WTC11 (cell line): ENCODE data around the gene C17orf75. TPM values are rescaled to one million over a fixed set of nuclear protein-coding genes. Genes with fewer than 3 reads are reported as not detected.

Source experiments
- ATAC-seq: fragments of 200-7000 bp; cut with Tn5 transposase; 2 replicates; pipeline ENCODE4 v1.10.0; 2021; ENCODE audit warnings: mild to moderate bottlenecking, moderate library complexity
- CTCF ChIA-PET: fragments of 300-600 bp; sonication (Branson Sonifier 250); formaldehyde crosslinking; loops from one replicate; lab custom pipeline; 2021; ENCODE audit warnings: antibody characterized with exemption; lab: Charles Lee
- POLR2A ChIA-PET: fragments of 350-600 bp; sonication (Branson Sonifier 250); formaldehyde crosslinking; loops from one replicate; lab custom pipeline; 2021; ENCODE audit warnings: antibody characterized with exemption; lab: Charles Lee
- DNase-seq: peaks from one replicate; pipeline ENCODE4 v3.0.0; 2021; ENCODE audit warnings: low spot score
- H3K27ac Mint-ChIP-seq: 2 replicates; pipeline ENCODE4 v1.8.0; 2021; ENCODE audit warnings: mixed read lengths
- H3K27me3 Mint-ChIP-seq: 2 replicates; pipeline ENCODE4 v1.8.0; 2021; ENCODE audit warnings: low read depth, mild to moderate bottlenecking, moderate library complexity, mixed read lengths
- H3K36me3 Mint-ChIP-seq: 2 replicates; pipeline ENCODE4 v1.8.0; 2021; ENCODE audit warnings: mixed read lengths
- H3K4me1 Mint-ChIP-seq: 2 replicates; pipeline ENCODE4 v1.8.0; 2022; ENCODE audit warnings: mixed read lengths
- H3K4me3 Mint-ChIP-seq: 2 replicates; pipeline ENCODE4 v1.8.0; 2021; ENCODE audit warnings: mild to moderate bottlenecking, moderate library complexity, mixed read lengths
- H3K9me3 Mint-ChIP-seq: 2 replicates; pipeline ENCODE4 v1.8.0; 2021; ENCODE audit warnings: mixed read lengths
- CTCF ChIP-seq: fragments of 200-600 bp; IDR thresholded peaks from 2 replicates; pipeline ENCODE4 v1.8.0; 2022; ENCODE audit warnings: antibody characterized with exemption
- E2F1 ChIP-seq: sonication (generic); formaldehyde crosslinking; IDR thresholded peaks from 2 replicates; pipeline ENCODE4 v1.8.0; 2022; ENCODE audit warnings: mild to moderate bottlenecking, missing genetic modification reagents
- EMX1 ChIP-seq: fragments of 250-450 bp; sonication (Bioruptor Pico); IDR thresholded peaks from 2 replicates; pipeline ENCODE4 v1.8.0; 2021; ENCODE audit warnings: mild to moderate bottlenecking
- ESRRA ChIP-seq: sonication (generic); formaldehyde crosslinking; IDR thresholded peaks from 2 replicates; pipeline ENCODE4 v1.8.1; 2022; ENCODE audit warnings: mild to moderate bottlenecking, missing genetic modification reagents, borderline replicate concordance
- ETV6 ChIP-seq: sonication (generic); formaldehyde crosslinking; IDR thresholded peaks from 2 replicates; pipeline ENCODE4 v1.8.1; 2022; ENCODE audit warnings: mild to moderate bottlenecking, missing genetic modification reagents
- FOXP1 ChIP-seq: sonication (generic); formaldehyde crosslinking; IDR thresholded peaks from 2 replicates; pipeline ENCODE4 v1.8.0; 2022; ENCODE audit warnings: missing genetic modification reagents, mild to moderate bottlenecking, moderate library complexity, borderline replicate concordance
- HMGXB4 ChIP-seq: sonication (generic); formaldehyde crosslinking; IDR thresholded peaks from 2 replicates; pipeline ENCODE4 v1.8.1; 2023; ENCODE audit warnings: mild to moderate bottlenecking, moderate library complexity, missing genetic modification reagents
- IRF1 ChIP-seq: sonication (generic); formaldehyde crosslinking; IDR thresholded peaks from 2 replicates; pipeline ENCODE4 v1.8.0; 2023; ENCODE audit warnings: missing genetic modification reagents
- JAZF1 ChIP-seq: fragments of 250-450 bp; sonication (Bioruptor Pico); IDR thresholded peaks from 2 replicates; pipeline ENCODE4 v1.9.0; 2021; ENCODE audit warnings: moderate library complexity, mild to moderate bottlenecking, inconsistent platforms
- NFYB ChIP-seq: sonication (generic); formaldehyde crosslinking; conservative IDR thresholded peaks from 2 replicates; pipeline ENCODE4 v1.8.0; 2022; ENCODE audit warnings: low read depth, missing genetic modification reagents
- NR1H2 ChIP-seq: sonication (generic); formaldehyde crosslinking; IDR thresholded peaks from 2 replicates; pipeline ENCODE4 v1.9.0; 2021; ENCODE audit warnings: mild to moderate bottlenecking, moderate library complexity, missing genetic modification reagents
- NR2C2 ChIP-seq: sonication (generic); formaldehyde crosslinking; IDR thresholded peaks from 2 replicates; pipeline ENCODE4 v1.8.0; 2022; ENCODE audit warnings: mild to moderate bottlenecking, missing genetic modification reagents
- OVOL2 ChIP-seq: fragments of 250-450 bp; sonication (Bioruptor Pico); IDR thresholded peaks from 2 replicates; pipeline ENCODE4 v1.9.0; 2021; ENCODE audit warnings: mild to moderate bottlenecking, borderline replicate concordance
- RELA ChIP-seq: sonication (generic); formaldehyde crosslinking; IDR thresholded peaks from 2 replicates; pipeline ENCODE4 v1.8.1; 2022; ENCODE audit warnings: missing genetic modification reagents, mild to moderate bottlenecking, borderline replicate concordance
- SOX15 ChIP-seq: fragments of 250-450 bp; sonication (Bioruptor Pico); IDR thresholded peaks from 2 replicates; pipeline ENCODE4 v1.9.0; 2021; ENCODE audit warnings: mild to moderate bottlenecking
- TP53 ChIP-seq: sonication (generic); formaldehyde crosslinking; IDR thresholded peaks from 2 replicates; pipeline ENCODE4 v1.8.1; 2023; ENCODE audit warnings: mild to moderate bottlenecking, missing genetic modification reagents
- ZNF121 ChIP-seq: sonication (generic); formaldehyde crosslinking; IDR thresholded peaks from 2 replicates; pipeline ENCODE4 v1.8.0; 2023; ENCODE audit warnings: missing genetic modification reagents
- ZNF232 ChIP-seq: sonication (generic); formaldehyde crosslinking; IDR thresholded peaks from 2 replicates; pipeline ENCODE4 v1.8.0; 2022; ENCODE audit warnings: mild to moderate bottlenecking, missing genetic modification reagents
- ZNF671 ChIP-seq: fragments of 250-450 bp; sonication (Bioruptor Pico); IDR thresholded peaks from 2 replicates; pipeline ENCODE4 v1.8.0; 2021; ENCODE audit warnings: mild to moderate bottlenecking
- total RNA-seq: library from RNA; stranded (reverse); gene quantifications from 3 replicates; pipeline ENCODE4 v1.2.3, GENCODE V29; 2021
- TF ChIP-seq, protein P1 (sequence below): fragments of 250-450 bp; sonication (Bioruptor Pico); IDR thresholded peaks from 2 replicates; pipeline ENCODE4 v1.8.0; 2021; ENCODE audit warnings: mild to moderate bottlenecking
- TF ChIP-seq, protein P2 (sequence below): sonication (generic); formaldehyde crosslinking; IDR thresholded peaks from 2 replicates; pipeline ENCODE4 v1.8.1; 2022; ENCODE audit warnings: low read depth, missing genetic modification reagents, borderline replicate concordance
- TF ChIP-seq, protein P3 (sequence below): fragments of 250-450 bp; sonication (Bioruptor Pico); IDR thresholded peaks from 2 replicates; pipeline ENCODE4 v1.9.0; 2021; ENCODE audit warnings: mild to moderate bottlenecking, borderline replicate concordance

Gene C17orf75
- total RNA-seq, 1 experiment from 2014 or later = 35.5 TPM

DNA sequence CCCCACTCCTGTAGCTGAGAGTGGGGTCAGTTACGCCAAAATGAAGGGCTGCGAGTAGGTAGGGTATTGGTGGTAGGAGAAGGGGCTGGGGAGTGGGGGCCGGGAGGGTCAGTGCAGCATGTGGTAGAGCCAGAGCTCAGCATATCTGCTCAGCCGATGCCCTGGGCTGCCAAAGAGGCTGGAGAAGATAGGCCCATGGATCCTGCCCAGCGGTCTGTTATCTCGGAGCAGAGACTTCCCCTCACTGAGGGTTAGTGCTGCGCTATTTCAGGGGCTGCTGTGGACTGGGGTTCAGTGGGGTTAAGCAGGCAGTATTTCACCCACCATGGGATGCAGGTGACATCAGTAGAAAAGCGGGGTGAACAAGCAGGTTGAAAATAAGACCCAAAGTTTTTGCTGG lies 56.7 kb downstream of the C17orf75 start:
- CTCF ChIA-PET = interaction anchor here (3.3 kb wide), 1 partner anchor 33 kb away, joined by 28 read pairs; no protein-coding TSS in a partner anchor
- H3K9me3 Mint-ChIP-seq = no peaks in the 10 kb centered on the region
- TF ChIP-seq E2F1 (CRISPR knock-in tag) (no peak), OVOL2 (CRISPR knock-in tag) (no peak), ETV6 (CRISPR knock-in tag) (no peak), ZNF121 (CRISPR knock-in tag) (no peak), IRF1 (no peak), ZNF232 (no peak), FOXP1 (CRISPR knock-in tag) (no peak), TP53 (CRISPR knock-in tag) (no peak), SOX15 (CRISPR knock-in tag) (no peak), ZNF671 (CRISPR knock-in tag) (no peak), NR1H2 (CRISPR knock-in tag) (no peak), RELA (CRISPR knock-in tag) (no peak)
- TF ChIP-seq, all 79 proteins: peak for 0
- DNase-seq (no peak), ATAC-seq (no peak)
- POLR2A ChIA-PET = no interaction called here
- Mint-ChIP-seq H3K4me1 (peaks cover 62% of the 10 kb centered on the region), H3K27me3 (no peaks in the 10 kb centered on the region; the same call in 1 of the 2 replicates), H3K4me3 (no peak overlapping the region), H3K27ac (no peak overlapping the region), H3K36me3 (no peaks in the 10 kb centered on the region)

GRCh38 chr17:32283745-32284201 lies 58.2 kb downstream of the C17orf75 start:
- no peak overlapping the region for H3K4me3 Mint-ChIP-seq
- ATAC-seq (no peak), DNase-seq (no peak)
- no peak for TF ChIP-seq ZNF121 (CRISPR knock-in tag)
- TF ChIP-seq NFYB (CRISPR knock-in tag) = no peak
- no peak for TF ChIP-seq NR2C2
- no peak for TF ChIP-seq ESRRA (CRISPR knock-in tag)
- TF ChIP-seq HMGXB4 = no peak
- no peak for TF ChIP-seq CTCF
- TF ChIP-seq, protein P1, sequence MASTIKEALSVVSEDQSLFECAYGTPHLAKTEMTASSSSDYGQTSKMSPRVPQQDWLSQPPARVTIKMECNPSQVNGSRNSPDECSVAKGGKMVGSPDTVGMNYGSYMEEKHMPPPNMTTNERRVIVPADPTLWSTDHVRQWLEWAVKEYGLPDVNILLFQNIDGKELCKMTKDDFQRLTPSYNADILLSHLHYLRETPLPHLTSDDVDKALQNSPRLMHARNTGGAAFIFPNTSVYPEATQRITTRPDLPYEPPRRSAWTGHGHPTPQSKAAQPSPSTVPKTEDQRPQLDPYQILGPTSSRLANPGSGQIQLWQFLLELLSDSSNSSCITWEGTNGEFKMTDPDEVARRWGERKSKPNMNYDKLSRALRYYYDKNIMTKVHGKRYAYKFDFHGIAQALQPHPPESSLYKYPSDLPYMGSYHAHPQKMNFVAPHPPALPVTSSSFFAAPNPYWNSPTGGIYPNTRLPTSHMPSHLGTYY = no peak
- TF ChIP-seq JAZF1 (CRISPR knock-in tag) = no peak
- no peak for TF ChIP-seq EMX1 (CRISPR knock-in tag)
- TF ChIP-seq, protein P2, sequence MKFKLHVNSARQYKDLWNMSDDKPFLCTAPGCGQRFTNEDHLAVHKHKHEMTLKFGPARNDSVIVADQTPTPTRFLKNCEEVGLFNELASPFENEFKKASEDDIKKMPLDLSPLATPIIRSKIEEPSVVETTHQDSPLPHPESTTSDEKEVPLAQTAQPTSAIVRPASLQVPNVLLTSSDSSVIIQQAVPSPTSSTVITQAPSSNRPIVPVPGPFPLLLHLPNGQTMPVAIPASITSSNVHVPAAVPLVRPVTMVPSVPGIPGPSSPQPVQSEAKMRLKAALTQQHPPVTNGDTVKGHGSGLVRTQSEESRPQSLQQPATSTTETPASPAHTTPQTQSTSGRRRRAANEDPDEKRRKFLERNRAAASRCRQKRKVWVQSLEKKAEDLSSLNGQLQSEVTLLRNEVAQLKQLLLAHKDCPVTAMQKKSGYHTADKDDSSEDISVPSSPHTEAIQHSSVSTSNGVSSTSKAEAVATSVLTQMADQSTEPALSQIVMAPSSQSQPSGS (CRISPR knock-in tag) = no peak
- TF ChIP-seq RELA (CRISPR knock-in tag) = no peak
- TF ChIP-seq, protein P3, sequence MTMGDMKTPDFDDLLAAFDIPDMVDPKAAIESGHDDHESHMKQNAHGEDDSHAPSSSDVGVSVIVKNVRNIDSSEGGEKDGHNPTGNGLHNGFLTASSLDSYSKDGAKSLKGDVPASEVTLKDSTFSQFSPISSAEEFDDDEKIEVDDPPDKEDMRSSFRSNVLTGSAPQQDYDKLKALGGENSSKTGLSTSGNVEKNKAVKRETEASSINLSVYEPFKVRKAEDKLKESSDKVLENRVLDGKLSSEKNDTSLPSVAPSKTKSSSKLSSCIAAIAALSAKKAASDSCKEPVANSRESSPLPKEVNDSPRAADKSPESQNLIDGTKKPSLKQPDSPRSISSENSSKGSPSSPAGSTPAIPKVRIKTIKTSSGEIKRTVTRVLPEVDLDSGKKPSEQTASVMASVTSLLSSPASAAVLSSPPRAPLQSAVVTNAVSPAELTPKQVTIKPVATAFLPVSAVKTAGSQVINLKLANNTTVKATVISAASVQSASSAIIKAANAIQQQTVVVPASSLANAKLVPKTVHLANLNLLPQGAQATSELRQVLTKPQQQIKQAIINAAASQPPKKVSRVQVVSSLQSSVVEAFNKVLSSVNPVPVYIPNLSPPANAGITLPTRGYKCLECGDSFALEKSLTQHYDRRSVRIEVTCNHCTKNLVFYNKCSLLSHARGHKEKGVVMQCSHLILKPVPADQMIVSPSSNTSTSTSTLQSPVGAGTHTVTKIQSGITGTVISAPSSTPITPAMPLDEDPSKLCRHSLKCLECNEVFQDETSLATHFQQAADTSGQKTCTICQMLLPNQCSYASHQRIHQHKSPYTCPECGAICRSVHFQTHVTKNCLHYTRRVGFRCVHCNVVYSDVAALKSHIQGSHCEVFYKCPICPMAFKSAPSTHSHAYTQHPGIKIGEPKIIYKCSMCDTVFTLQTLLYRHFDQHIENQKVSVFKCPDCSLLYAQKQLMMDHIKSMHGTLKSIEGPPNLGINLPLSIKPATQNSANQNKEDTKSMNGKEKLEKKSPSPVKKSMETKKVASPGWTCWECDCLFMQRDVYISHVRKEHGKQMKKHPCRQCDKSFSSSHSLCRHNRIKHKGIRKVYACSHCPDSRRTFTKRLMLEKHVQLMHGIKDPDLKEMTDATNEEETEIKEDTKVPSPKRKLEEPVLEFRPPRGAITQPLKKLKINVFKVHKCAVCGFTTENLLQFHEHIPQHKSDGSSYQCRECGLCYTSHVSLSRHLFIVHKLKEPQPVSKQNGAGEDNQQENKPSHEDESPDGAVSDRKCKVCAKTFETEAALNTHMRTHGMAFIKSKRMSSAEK = no peak
- H3K9me3 Mint-ChIP-seq = no peaks in the 10 kb centered on the region
- peaks cover 59% of the 10 kb centered on the region for H3K4me1 Mint-ChIP-seq
- ChIA-PET POLR2A (interaction anchor here (0.6 kb wide), 1 partner anchor 22 kb away, joined by 3 read pairs; no protein-coding TSS in a partner anchor), CTCF (no interaction called here)
- peak overlapping the region; percentile 34; the same call in 1 of the 2 replicates for H3K27ac Mint-ChIP-seq
- H3K36me3 Mint-ChIP-seq = no peaks in the 10 kb centered on the region
- H3K27me3 Mint-ChIP-seq = peaks cover 5% of the 10 kb centered on the region; the same call in 1 of the 2 replicates
